IMR-90 (cell line): Measurements from ENCODE around the gene PCDHGA7. TPM values are rescaled to one million over a fixed set of nuclear protein-coding genes. Genes with fewer than 3 reads are reported as not detected.
A peak's percentile ranks its signal among the peaks of the same experiment; 100 is the strongest.

ENCODE experiments used
- ATAC-seq: fragments of 200-7000 bp; cut with Tn5 transposase; 2 replicates; pipeline ENCODE4 v1.9.1; 2020; ENCODE audit warnings: low read depth, mild to moderate bottlenecking, moderate library complexity
- Bru-seq: library from RNA; stranded (reverse); fragments of 400-500 nt; gene quantifications from one replicate; lab custom pipeline; 2021; lab: Mats Ljungman, UMichigan
- BruChase-seq, 2 experiments: library from RNA; stranded (reverse); fragments of 400-500 nt; gene quantifications; one replicate each; lab custom pipeline; 2021; lab: Mats Ljungman, UMichigan
- BruUV-seq: library from RNA; stranded (reverse); fragments of 400-500 nt; replicated peaks from 2 replicates; lab custom pipeline; 2021; lab: Mats Ljungman, UMichigan
- CTCF ChIA-PET: fragments of 300-600 bp; formaldehyde crosslinking; extraction: SDS; loops from one replicate; lab custom pipeline; 2021; ENCODE audit warnings: antibody characterized with exemption; lab: Yijun Ruan, JAX
- POLR2A ChIA-PET: fragments of 300-600 bp; sonication (Branson Sonifier 250); formaldehyde crosslinking; loops from one replicate; lab custom pipeline; 2022; ENCODE audit warnings: antibody characterized with exemption; ENCODE audit not compliant: unreplicated experiment; lab: Charles Lee
- DNase-seq: peaks from one replicate; pipeline ENCODE4 v3.0.0; 2013
- H2AFZ ChIP-seq: replicated peaks from 2 replicates; pipeline ENCODE3; 2013; ENCODE audit warnings: low read length, mild to moderate bottlenecking; ENCODE audit not compliant: poor library complexity
- H2AK5ac ChIP-seq: 2 replicates; pipeline ENCODE4 v1.6.1; 2013; ENCODE audit warnings: low read depth, low read length, inconsistent platforms
- H2AK9ac ChIP-seq: replicated peaks from 2 replicates; pipeline ENCODE3; 2013; ENCODE audit warnings: mild to moderate bottlenecking, low read depth, low read length, moderate library complexity; ENCODE audit not compliant: poor library complexity
- H2BK120ac ChIP-seq: 2 replicates; pipeline ENCODE4 v1.6.1; 2013; ENCODE audit warnings: low read depth, low read length, inconsistent platforms
- H2BK15ac ChIP-seq: 3 replicates; pipeline ENCODE4 v1.6.1; 2013; ENCODE audit warnings: low read depth, low read length, inconsistent platforms
- H2BK20ac ChIP-seq: 2 replicates; pipeline ENCODE4 v1.6.1; 2013; ENCODE audit warnings: low read depth, mild to moderate bottlenecking, inconsistent platforms, low read length, moderate library complexity
- H2BK5ac ChIP-seq: 2 replicates; pipeline ENCODE4 v1.6.1; 2013; ENCODE audit warnings: mild to moderate bottlenecking, low read depth, low read length, inconsistent platforms; ENCODE audit not compliant: poor library complexity, severe bottlenecking
- H3K14ac ChIP-seq: replicated peaks from 2 replicates; pipeline ENCODE4 v1.6.1; 2013; ENCODE audit warnings: low read depth, low read length, inconsistent platforms
- H3K18ac ChIP-seq: 2 replicates; pipeline ENCODE4 v1.6.1; 2013; ENCODE audit warnings: low read depth, low read length, control low read depth
- H3K23ac ChIP-seq: 2 replicates; pipeline ENCODE4 v1.6.1; 2013; ENCODE audit warnings: low read depth, low read length, inconsistent platforms
- H3K27ac ChIP-seq: 2 replicates; pipeline ENCODE4 v1.5.1; 2013; ENCODE audit warnings: mild to moderate bottlenecking, control low read depth, low read length; ENCODE audit not compliant: insufficient read depth
- H3K27me3 ChIP-seq: 2 replicates; pipeline ENCODE4 v1.6.1; 2013; ENCODE audit warnings: low read length; ENCODE audit not compliant: control insufficient read depth, insufficient read depth
- H3K36me3 ChIP-seq: 2 replicates; pipeline ENCODE4 v1.6.1; 2013; ENCODE audit warnings: low read length, mixed read lengths; ENCODE audit not compliant: control insufficient read depth, insufficient read depth
- H3K4ac ChIP-seq: 2 replicates; pipeline ENCODE4 v1.6.1; 2013; ENCODE audit warnings: low read depth, low read length, inconsistent platforms
- H3K4me1 ChIP-seq: 2 replicates; pipeline ENCODE4 v1.6.1; 2013; ENCODE audit warnings: low read length, mixed read lengths; ENCODE audit not compliant: control insufficient read depth, insufficient read depth
- H3K4me2 ChIP-seq: 2 replicates; pipeline ENCODE4 v1.6.1; 2013; ENCODE audit warnings: low read depth, mild to moderate bottlenecking, control low read depth, low read length, moderate library complexity
- H3K4me3 ChIP-seq: 2 replicates; pipeline ENCODE4 v1.5.1; 2013; ENCODE audit warnings: low read depth, mild to moderate bottlenecking, control low read depth, low read length, moderate library complexity; ENCODE audit not compliant: insufficient read depth
- H3K56ac ChIP-seq: 2 replicates; pipeline ENCODE4 v1.6.1; 2013; ENCODE audit warnings: low read length, inconsistent platforms; ENCODE audit not compliant: insufficient read depth; ENCODE audit errors: extremely low read depth
- H3K79me1 ChIP-seq, 2 experiments: 2 replicates each; pipeline ENCODE4 v1.6.1; 2013; ENCODE audit warnings: low read length in 2 of 2, inconsistent platforms in 1 of 2, low read depth in 1 of 2
- H3K9ac ChIP-seq: 2 replicates; pipeline ENCODE4 v1.6.1; 2013; ENCODE audit warnings: low read depth, low read length, control low read depth
- H3K9me1 ChIP-seq: 2 replicates; pipeline ENCODE4 v1.6.1; 2013; ENCODE audit warnings: low read length, inconsistent platforms; ENCODE audit not compliant: insufficient read depth
- H3K9me3 ChIP-seq: 2 replicates; pipeline ENCODE4 v1.6.1; 2013; ENCODE audit warnings: low read length; ENCODE audit not compliant: control insufficient read depth, insufficient read depth
- H4K20me1 ChIP-seq: 2 replicates; pipeline ENCODE4 v1.6.1; 2013; ENCODE audit warnings: low read length, inconsistent platforms; ENCODE audit not compliant: insufficient read depth
- H4K5ac ChIP-seq: 2 replicates; pipeline ENCODE4 v1.6.1; 2013; ENCODE audit warnings: mild to moderate bottlenecking, low read depth, low read length, control low read depth
- H4K8ac ChIP-seq, 2 experiments: 2 replicates each; pipeline ENCODE4 v1.6.1; 2013; ENCODE audit warnings: low read depth in 2 of 2, low read length in 2 of 2, control low read depth in 1 of 2, inconsistent platforms in 1 of 2
- H4K91ac ChIP-seq: 2 replicates; pipeline ENCODE4 v1.6.1; 2013; ENCODE audit warnings: low read depth, low read length, inconsistent platforms; ENCODE audit not compliant: insufficient read depth
- CEBPB ChIP-seq: IDR thresholded peaks from 2 replicates; pipeline ENCODE4 v1.6.1; 2012; ENCODE audit warnings: low read depth, low read length, improper control_type of control experiment
- RAD21 ChIP-seq: IDR thresholded peaks from 2 replicates; pipeline ENCODE4 v1.6.1; 2012; ENCODE audit warnings: low read length, improper control_type of control experiment
- WGBS, 2 experiments: methylation state at CpG; one replicate each; pipeline versions ENCODE4 v1.1.5 to v1.1.7; 2013; ENCODE audit warnings: missing lambda C conversion rate in 2 of 2; ENCODE audit not compliant: insufficient read length in 1 of 2; ENCODE audit errors: extremely low coverage in 2 of 2; 5-methylcytosine and 5-hydroxymethylcytosine counted together
- dilution Hi-C: fragments of 300-500 bp; cut with HindIII; formaldehyde crosslinking; loops from one replicate; pipeline ENCODE4 v1.14.3; 2018; ENCODE audit warnings: low sequenced_read_pairs; ENCODE audit not compliant: unreplicated experiment
- in situ Hi-C: fragments of 300-500 bp; cut with MboI; formaldehyde crosslinking; loops from 3 replicates; pipeline ENCODE4 v1.14.3; 2019; ENCODE audit warnings: low sequenced_read_pairs, inconsistent platforms, mixed read lengths
- intact Hi-C: fragments of 100-400 bp; cut with micrococcal nuclease; formaldehyde crosslinking; loops from 2 replicates; pipeline ENCODE4 v1.10.0; 2022
- long read RNA-seq: library from polyadenylated mRNA; unstranded; transcript quantifications from one replicate; pipeline ENCODE4 v2.0.0, GENCODE V29; 2021; ENCODE audit not compliant: unreplicated experiment
- polyA plus RNA-seq, 3 experiments: library from polyadenylated mRNA; depleted of rRNA; stranded (reverse); fragments of >200 nt; gene quantifications; 2 replicates each; pipeline ENCODE4 v1.2.3, GENCODE V29; 2012; ENCODE audit warnings: low replicate concordance in 1 of 3
- total RNA-seq: library from RNA; depleted of rRNA; stranded (reverse); fragments of >200 nt; gene quantifications from 2 replicates; pipeline ENCODE4 v1.2.3, GENCODE V29; 2012; rRNA removed
- TF ChIP-seq, protein P1 (sequence below): conservative IDR thresholded peaks from 2 replicates; pipeline ENCODE4 v1.5.1; 2012; ENCODE audit warnings: mild to moderate bottlenecking, low read depth, low read length, improper control_type of control experiment

PCDHGA7 gene
- total RNA-seq (3.3 and 3.4 TPM in 2 replicates), polyA plus RNA-seq (2012; rRNA removed) (3.1 and 3.2 TPM in 2 replicates), Bru-seq, nascent RNA (percentile 80 among the genes with signal in this experiment), BruChase-seq, experiment 1, labeled RNA remaining after a 6-hour chase (percentile 90 among the genes with signal in this experiment), BruChase-seq, experiment 2, labeled RNA remaining after a 2-hour chase (percentile 93 among the genes with signal in this experiment)
- polyA plus RNA-seq (2012; cell fraction: cytosol; rRNA removed), result 2.2 and 3.3 TPM in 2 replicates
- 4.6 and 5.7 TPM in 2 replicates for polyA plus RNA-seq (2012; cell fraction: nucleus; rRNA removed; ENCODE audit: low replicate concordance)
- long read RNA-seq, full-length matches to known transcripts, result 1 of 1 reads
- long read RNA-seq, partial matches to known transcripts, result 0 of 1 reads
- long read RNA-seq, other reads (novel, unspliced or antisense), result 0 of 1 reads

DNA sequence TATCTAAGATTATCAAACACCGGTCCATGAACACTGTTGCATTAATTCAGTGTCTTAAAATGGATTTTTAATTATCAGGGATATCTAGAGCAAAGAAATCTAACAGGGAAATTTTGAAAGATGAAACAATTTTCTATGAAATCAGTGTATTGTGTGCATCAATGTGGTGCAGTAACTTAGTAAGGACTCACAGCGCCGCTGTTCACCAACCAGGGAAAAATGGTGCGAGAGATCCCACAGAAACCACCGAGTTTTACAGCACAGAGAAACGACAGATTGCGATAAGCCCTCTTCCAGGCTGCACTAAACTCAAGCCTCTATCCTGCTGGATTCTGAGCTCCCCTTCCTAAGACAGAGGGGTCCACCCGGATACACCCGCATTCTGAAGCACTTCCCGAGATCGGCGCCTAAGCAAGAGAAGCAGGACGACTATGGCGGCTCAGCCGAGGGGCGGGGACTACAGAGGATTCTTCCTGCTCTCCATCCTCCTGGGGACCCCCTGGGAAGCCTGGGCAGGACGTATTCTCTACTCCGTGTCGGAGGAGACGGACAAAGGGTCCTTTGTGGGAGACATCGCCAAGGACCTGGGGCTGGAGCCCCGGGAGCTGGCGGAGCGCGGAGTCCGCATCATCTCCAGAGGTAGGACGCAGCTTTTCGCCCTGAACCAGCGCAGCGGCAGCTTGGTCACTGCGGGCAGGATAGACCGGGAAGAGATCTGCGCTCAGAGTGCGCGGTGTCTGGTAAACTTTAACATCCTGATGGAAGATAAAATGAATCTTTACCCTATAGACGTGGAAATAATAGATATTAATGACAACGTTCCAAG, at the start of gene PCDHGA7:
PCDHGA7 (plus strand) TSS at position 274 of the 826 bp plus-strand sequence; CDS start at position 432, 158 bp downstream.
- 0 out of 3 replicates have a peak within 1 kb of the TSS, but pooled peaks have one; percentile 66 for H2BK15ac ChIP-seq
- 0 out of 2 replicates have a peak within 1 kb of the TSS, but pooled peaks have one; percentile 65 for H3K18ac ChIP-seq
- peaks cover 3% of the 10 kb centered on the region; the same call in 1 of the 2 replicates for H3K36me3 ChIP-seq
- H2AFZ ChIP-seq, result peak within 1 kb of the TSS; percentile 93
- peak within 1 kb of the TSS; percentile 61 for H2BK5ac ChIP-seq
- H3K79me1 ChIP-seq, result peaks cover 0 to 6% of the 10 kb centered on the region in 2 experiments; a peak in 1 of 4 replicates
- peak within 1 kb of the TSS; percentile 58 to 96; a peak in 3 of 4 replicates for H4K8ac ChIP-seq
- DNase-seq (peak; percentile 57), ATAC-seq (peak; percentile 89)
- no peaks in the 10 kb centered on the region for H3K9me1 ChIP-seq
- intact Hi-C loops, result loop anchor here (1.0 kb wide), 1 partner anchor 176 kb away; no protein-coding TSS in a partner anchor
- peak within 1 kb of the TSS; percentile 69; the same call in 1 of the 2 replicates for H2BK20ac ChIP-seq
- H2AK5ac ChIP-seq, result no peak within 1 kb of the TSS
- peak within 1 kb of the TSS; percentile 85 for H3K23ac ChIP-seq
- peaks cover 26% of the 10 kb centered on the region for H3K9me3 ChIP-seq
- dilution Hi-C loops, result no loop called here
- peak within 1 kb of the TSS; percentile 64 for H3K4me2 ChIP-seq
- H4K5ac ChIP-seq, result peak within 1 kb of the TSS; percentile 84
- H3K56ac ChIP-seq, result peak within 1 kb of the TSS; percentile 90
- 9% methylated on average over 4 of the region's 37 CpGs; no CpG with 5 or more reads in 1 of the 2 experiments for WGBS, 2 experiments
- ChIA-PET POLR2A (no interaction called here), CTCF (no interaction called here)
- in situ Hi-C loops, result no loop called here
- peak within 1 kb of the TSS; percentile 83 for H3K4me3 ChIP-seq
- peak within 1 kb of the TSS; percentile 90 for H3K14ac ChIP-seq
- H3K9ac ChIP-seq, result peak within 1 kb of the TSS; percentile 94
- no TSS peak for BruUV-seq
- TF ChIP-seq RAD21, result peak; percentile 48
- TF ChIP-seq, protein P1, sequence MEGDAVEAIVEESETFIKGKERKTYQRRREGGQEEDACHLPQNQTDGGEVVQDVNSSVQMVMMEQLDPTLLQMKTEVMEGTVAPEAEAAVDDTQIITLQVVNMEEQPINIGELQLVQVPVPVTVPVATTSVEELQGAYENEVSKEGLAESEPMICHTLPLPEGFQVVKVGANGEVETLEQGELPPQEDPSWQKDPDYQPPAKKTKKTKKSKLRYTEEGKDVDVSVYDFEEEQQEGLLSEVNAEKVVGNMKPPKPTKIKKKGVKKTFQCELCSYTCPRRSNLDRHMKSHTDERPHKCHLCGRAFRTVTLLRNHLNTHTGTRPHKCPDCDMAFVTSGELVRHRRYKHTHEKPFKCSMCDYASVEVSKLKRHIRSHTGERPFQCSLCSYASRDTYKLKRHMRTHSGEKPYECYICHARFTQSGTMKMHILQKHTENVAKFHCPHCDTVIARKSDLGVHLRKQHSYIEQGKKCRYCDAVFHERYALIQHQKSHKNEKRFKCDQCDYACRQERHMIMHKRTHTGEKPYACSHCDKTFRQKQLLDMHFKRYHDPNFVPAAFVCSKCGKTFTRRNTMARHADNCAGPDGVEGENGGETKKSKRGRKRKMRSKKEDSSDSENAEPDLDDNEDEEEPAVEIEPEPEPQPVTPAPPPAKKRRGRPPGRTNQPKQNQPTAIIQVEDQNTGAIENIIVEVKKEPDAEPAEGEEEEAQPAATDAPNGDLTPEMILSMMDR, result peak; percentile 54
- no peak for TF ChIP-seq CEBPB
- no peaks in the 10 kb centered on the region for H3K4me1 ChIP-seq
- H2AK9ac ChIP-seq, result peak within 1 kb of the TSS; percentile 72
- H3K27me3 ChIP-seq, result no peaks in the 10 kb centered on the region
- H3K27ac ChIP-seq, result peak within 1 kb of the TSS; percentile 73
- H3K4ac ChIP-seq, result peak within 1 kb of the TSS; percentile 94
- H2BK120ac ChIP-seq, result peak within 1 kb of the TSS; percentile 65
- peak within 1 kb of the TSS; percentile 76; the same call in 1 of the 2 replicates for H4K91ac ChIP-seq
- no peaks in the 10 kb centered on the region for H4K20me1 ChIP-seq
